Mucosa of descending colon (tissue), 3 donors: ENCODE data around the gene NOL7. TPM values are rescaled to one million over a fixed set of nuclear protein-coding genes. Genes with fewer than 3 reads are reported as not detected.

Source experiments
- ATAC-seq: fragments of 200-7000 bp; cut with Tn5 transposase; one replicate; pipeline ENCODE4 v1.9.1; 2020; ENCODE audit warnings: mild to moderate bottlenecking, moderate library complexity
- DNase-seq, 3 donors: peaks; one replicate each; pipeline ENCODE4 v3.0.0-alpha.2; 2020
- H3K36me3 ChIP-seq: fragments of 200-600 bp; one replicate; pipeline ENCODE4 v1.8.0; 2021; ENCODE audit warnings: low read depth, mild to moderate bottlenecking
- H3K4me1 ChIP-seq: fragments of 200-600 bp; one replicate; pipeline ENCODE4 v1.8.0; 2021; ENCODE audit warnings: low read depth, mild to moderate bottlenecking
- H3K4me3 ChIP-seq: fragments of 200-600 bp; one replicate; pipeline ENCODE4 v1.8.0; 2021; ENCODE audit warnings: mild to moderate bottlenecking
- H3K9me3 ChIP-seq: fragments of 200-600 bp; one replicate; pipeline ENCODE4 v1.8.0; 2021; ENCODE audit warnings: mild to moderate bottlenecking
- intact Hi-C, 2 donors: fragments of 100-400 bp; cut with DNase I in 1 of 2; cut with micrococcal nuclease in 1 of 2; formaldehyde crosslinking; loops; one replicate each; pipeline versions ENCODE4 v1.11.0 to v1.11.1; 2022; cut with DNase I, micrococcal nuclease
- total RNA-seq, 3 donors: library from RNA; stranded (reverse); fragmentation: NEBNext Ultra II Directional in 2 of 3; extraction: Animal tissue kit (Norgen Biotek cat#: 25700) in 2 of 3; gene quantifications; one replicate each; pipeline versions ENCODE4 v1.2.1 to v1.2.4, GENCODE V29; 2021 to 2023
- TF ChIP-seq, protein P1 (sequence below): fragments of 200-600 bp; IDR thresholded peaks from one replicate; pipeline ENCODE4 v1.8.0; 2022; ENCODE audit warnings: antibody characterized with exemption, mild to moderate bottlenecking
- donor health status: DM: no; HTN: no; CAD: no; lungs with moderate emphysema.
- donor health status: DM: no; HTN: no; CAD: no.
- donor health status: DM: no; HTN: yes; CAD: no.

Gene NOL7
- total RNA-seq, 3 donors from 2014 or later = 47.4 to 53.9 (median 49.0) TPM

DNA sequence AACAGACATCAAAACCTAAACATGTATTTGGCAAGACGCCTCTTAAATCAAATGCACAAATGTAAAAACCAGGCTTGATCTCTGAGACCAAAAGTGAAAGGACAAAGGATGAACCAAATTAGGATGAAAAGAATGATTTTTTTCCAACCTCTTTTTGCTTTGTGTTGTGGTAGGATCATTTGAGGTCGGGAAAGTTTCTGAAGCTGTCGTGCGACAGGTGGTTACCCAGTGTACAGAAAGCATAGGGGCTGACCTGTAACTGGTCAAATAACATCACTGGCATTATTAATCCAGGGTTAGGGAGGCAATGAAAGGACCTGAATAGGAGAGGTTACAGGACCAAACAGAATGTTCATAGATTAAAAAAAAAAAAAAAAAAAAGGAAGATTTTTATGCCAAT is 18.1 kb upstream of the NOL7 start:
- no peaks in the 10 kb centered on the region for H3K36me3 ChIP-seq
- TF ChIP-seq, protein P1, sequence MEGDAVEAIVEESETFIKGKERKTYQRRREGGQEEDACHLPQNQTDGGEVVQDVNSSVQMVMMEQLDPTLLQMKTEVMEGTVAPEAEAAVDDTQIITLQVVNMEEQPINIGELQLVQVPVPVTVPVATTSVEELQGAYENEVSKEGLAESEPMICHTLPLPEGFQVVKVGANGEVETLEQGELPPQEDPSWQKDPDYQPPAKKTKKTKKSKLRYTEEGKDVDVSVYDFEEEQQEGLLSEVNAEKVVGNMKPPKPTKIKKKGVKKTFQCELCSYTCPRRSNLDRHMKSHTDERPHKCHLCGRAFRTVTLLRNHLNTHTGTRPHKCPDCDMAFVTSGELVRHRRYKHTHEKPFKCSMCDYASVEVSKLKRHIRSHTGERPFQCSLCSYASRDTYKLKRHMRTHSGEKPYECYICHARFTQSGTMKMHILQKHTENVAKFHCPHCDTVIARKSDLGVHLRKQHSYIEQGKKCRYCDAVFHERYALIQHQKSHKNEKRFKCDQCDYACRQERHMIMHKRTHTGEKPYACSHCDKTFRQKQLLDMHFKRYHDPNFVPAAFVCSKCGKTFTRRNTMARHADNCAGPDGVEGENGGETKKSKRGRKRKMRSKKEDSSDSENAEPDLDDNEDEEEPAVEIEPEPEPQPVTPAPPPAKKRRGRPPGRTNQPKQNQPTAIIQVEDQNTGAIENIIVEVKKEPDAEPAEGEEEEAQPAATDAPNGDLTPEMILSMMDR = no peak
- ATAC-seq (no peak), DNase-seq (no peak)
- H3K9me3 ChIP-seq = no peaks in the 10 kb centered on the region
- H3K4me3 ChIP-seq = no peak overlapping the region
- H3K4me1 ChIP-seq = no peaks in the 10 kb centered on the region
- intact Hi-C loops = no loop called here

DNA sequence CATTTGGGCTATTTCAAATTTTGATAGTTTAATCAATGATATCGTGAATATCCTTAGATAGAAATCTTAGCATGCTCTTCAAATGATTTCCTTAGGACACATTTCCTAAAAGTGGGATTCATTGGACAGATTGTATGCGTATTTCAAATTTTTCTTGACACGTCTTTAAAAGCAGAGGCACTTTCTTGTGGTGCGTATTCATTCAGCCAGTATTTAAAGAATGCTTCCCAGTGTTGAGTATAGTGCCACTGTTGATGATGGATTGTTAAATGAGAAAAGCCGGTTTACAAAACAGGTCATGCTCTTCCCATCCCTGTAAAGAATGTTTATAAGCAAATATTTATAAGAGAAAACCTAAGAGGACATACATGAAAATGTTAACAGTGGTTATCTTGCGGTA is 15.1 kb upstream of the NOL7 start:
- intact Hi-C loops = no loop called here
- DNase-seq (no peak), ATAC-seq (no peak)
- no peaks in the 10 kb centered on the region for H3K4me1 ChIP-seq
- H3K36me3 ChIP-seq = no peaks in the 10 kb centered on the region
- no peak overlapping the region for H3K4me3 ChIP-seq
- H3K9me3 ChIP-seq = no peaks in the 10 kb centered on the region
- TF ChIP-seq, protein P1 = no peak

DNA sequence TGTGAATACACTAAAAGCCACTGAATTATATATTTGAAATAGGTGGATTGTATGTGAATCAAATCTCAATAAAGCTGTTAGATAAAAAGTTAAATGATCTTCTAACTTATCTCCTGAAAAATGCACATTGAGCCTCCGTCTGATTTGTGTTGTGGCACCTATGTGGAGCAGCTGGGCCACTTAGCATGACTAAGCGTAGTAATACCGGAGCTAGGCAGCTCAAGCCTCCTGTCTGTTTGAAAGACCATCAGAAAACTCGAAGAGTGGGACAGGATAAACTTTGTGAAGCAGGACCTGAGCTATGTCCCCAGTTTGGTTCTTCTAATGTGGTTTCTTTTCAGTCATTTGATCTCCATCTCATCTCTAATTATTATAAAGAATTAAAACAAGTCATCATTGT is 11.0 kb upstream of the NOL7 start:
- intact Hi-C loops = no loop called here
- no peaks in the 10 kb centered on the region for H3K4me1 ChIP-seq
- H3K4me3 ChIP-seq = no peak overlapping the region
- no peaks in the 10 kb centered on the region for H3K9me3 ChIP-seq
- DNase-seq (no peak), ATAC-seq (no peak)
- H3K36me3 ChIP-seq = no peaks in the 10 kb centered on the region
- TF ChIP-seq, protein P1 = no peak

DNA sequence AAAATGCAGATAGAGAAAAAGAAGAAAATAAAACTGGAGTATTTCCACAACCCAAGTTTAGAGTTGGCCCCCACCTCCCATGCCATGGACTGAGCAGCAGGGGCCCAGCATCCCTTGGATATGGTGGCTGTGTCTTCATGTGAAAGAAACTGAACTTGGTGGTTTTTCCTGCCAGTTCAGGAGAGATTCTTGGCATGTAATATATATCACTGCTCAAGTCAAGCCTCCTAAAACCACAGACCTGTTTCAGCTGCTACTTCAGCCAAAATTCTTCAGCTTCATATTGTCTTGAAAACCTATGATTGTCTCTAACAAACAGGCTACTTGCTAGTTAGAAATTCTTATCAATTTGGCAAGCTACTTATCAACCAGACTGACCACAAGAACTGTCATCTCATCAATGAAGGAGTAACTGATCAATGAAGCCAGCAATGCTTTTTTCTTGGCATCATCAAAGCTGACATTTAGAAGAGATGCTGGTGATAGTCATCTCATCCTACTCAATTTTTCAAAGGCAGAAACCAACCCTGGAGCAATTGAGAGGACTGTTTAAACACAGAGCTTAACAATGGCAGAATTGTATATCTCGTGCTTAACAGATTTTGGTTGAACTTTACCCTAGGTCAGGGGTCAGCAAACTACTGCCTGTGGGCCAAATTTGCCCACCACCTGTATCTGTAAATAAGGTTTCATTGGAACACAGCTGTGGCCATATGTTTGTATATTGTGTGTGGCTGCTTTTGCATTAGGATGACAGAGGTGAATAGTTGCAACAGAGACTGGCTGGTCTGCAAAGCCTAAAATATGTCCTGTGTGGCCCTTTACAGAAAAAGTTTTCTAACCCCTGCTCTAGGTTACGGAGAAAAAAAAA is 10.4 kb upstream of the NOL7 start:
- Histone ChIP-seq H3K4me3 (no peak overlapping the region), H3K36me3 (no peaks in the 10 kb centered on the region), H3K4me1 (no peaks in the 10 kb centered on the region), H3K9me3 (no peaks in the 10 kb centered on the region)
- intact Hi-C loops = no loop called here
- ATAC-seq (no peak), DNase-seq (no peak)
- TF ChIP-seq, protein P1 = no peak

DNA sequence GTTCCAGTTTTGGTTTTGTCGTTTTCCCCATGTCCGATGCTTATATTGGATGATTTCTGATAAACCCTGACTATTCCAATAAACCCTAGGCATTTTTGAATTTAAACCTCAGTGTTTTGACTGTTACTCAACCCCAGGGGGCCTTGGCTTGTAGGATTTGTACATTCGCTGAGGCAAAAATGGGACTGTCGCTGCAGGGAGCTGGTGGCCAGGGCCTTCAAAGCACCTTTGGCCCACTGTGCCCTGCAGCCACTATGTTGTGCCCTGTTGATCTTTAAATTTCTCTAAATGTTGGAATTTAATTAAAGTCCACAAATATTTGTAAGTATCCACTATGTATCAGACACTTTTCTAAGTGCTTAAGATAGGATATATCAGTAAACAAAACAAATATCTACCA is 9.5 kb upstream of the NOL7 start:
- DNase-seq (no peak), ATAC-seq (no peak)
- TF ChIP-seq, protein P1 = no peak
- Histone ChIP-seq H3K9me3 (no peaks in the 10 kb centered on the region), H3K36me3 (no peaks in the 10 kb centered on the region), H3K4me3 (no peak overlapping the region), H3K4me1 (no peaks in the 10 kb centered on the region)
- intact Hi-C loops = no loop called here
